Measurements from ENCODE around the gene IFI44L.

The IFI44L gene

DNA sequence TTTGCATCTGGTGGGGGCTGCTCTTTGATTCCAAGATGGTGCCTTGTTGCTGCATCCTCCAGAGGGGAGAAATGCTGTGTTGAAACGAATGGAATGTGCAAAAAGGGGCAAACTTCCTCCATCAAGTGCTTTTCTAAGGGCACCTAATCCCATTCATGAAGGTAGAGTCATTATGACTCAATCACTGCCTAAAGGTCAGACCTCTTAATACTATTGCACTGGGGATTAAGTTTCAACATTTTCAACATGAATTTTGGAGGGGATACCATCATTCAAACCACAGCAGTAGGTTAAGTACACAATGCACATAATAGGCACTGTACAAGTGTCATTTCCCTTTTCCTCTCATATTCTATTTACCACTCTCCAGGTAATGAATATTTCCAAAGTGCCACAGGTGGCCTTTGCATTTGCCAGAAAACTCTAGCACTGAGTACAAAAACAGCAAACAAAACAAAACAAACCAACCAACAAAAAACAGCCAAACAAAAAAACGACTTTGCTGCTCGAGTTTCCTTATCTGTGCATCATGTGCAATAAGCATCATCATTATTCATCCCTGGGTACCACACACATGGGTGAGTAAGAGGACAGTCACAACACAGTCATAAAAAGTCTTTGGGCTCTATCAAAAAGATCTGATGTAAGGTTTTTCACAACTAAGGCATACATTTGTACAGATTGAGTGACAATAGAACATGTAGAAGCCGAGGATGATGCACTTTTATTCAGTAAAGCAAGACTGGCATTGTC lies 71.9 kb downstream of the IFI44L start:
- no peak for DNase-seq
